HG03064 (cell line): ENCODE data around the gene CFAP65.

Experiments
- ATAC-seq: cut with Tn5 transposase; IDR thresholded peaks from one replicate; pipeline ENCODE4 v1.9.1; 2021; ENCODE audit warnings: low read depth; ENCODE audit not compliant: unreplicated experiment

CFAP65 gene

DNA sequence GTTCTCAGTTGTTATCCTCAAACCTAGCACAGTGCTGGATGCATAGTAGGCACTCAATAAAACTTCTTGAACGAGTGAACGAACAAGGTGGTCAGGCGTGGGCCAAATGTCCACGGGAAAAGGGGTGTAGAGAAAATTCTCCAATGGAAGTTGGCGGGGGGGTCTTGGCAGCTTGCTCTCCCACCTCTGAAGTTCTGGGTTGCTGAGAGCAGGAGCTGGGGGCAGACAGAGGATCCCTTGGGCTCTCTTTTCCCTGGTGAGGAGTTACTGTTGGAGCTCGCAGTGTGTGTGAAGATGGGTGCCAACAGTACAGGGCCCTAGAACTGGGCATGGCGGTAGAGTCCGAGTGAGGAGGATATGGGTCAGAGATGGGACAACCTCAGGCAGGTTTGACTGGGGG lies 45.8 kb downstream of the CFAP65 start:
- no peak for ATAC-seq

DNA sequence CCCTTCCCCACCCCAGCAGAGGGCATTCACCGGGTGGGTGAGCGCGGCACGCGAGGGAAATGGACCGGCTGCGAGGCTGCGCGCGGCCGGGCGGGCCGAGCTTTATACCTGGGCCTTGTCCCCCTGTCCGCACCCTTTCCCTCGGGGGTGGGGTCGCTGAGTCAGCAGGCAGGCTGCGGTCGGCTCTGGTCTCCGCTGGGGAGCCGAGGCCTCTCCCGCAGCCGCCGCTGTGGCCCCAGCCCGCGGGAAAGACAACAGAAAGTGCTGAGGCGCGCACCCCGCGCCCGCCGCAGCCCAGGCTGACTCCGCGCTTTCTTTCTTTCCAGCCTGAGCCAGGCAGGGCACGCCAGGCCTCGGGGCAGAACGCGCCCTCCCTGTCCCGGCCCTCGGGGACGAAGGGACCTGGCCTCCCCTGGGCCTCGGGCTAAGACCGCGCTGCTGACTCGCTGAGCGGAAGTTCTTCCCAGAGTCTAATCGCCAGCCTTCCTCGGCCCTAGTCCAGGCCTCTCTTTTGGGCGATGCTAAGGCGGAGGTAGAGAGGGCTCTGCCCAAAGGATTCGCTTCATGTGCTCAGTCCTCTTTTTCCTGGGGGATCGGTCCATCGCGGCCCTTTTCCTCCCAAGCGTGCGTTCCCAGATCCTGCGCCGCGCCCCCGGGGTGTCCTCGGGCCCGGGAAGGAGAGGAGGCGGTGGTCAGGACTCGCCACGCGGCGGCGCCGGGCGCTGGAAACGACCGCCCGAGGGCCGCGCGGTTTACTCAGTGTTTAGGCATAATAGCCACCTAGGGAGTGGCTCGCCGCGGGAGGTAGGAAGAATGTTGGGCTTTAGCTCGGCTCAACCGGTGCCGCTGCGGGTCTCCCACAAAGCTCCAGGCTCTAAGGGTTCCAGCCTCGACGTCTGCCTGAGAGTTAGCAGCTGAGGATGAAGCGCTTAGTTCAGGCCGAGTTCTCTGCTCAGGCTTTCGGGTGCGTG lies 47.7 kb downstream of the CFAP65 start, which contains the start of gene CRYBA2:
TSS of gene CRYBA2 (minus strand) at position 78 of the 971 bp plus-strand sequence. CDS start 246 bp downstream, outside the sequence.
- ATAC-seq = no peak

DNA sequence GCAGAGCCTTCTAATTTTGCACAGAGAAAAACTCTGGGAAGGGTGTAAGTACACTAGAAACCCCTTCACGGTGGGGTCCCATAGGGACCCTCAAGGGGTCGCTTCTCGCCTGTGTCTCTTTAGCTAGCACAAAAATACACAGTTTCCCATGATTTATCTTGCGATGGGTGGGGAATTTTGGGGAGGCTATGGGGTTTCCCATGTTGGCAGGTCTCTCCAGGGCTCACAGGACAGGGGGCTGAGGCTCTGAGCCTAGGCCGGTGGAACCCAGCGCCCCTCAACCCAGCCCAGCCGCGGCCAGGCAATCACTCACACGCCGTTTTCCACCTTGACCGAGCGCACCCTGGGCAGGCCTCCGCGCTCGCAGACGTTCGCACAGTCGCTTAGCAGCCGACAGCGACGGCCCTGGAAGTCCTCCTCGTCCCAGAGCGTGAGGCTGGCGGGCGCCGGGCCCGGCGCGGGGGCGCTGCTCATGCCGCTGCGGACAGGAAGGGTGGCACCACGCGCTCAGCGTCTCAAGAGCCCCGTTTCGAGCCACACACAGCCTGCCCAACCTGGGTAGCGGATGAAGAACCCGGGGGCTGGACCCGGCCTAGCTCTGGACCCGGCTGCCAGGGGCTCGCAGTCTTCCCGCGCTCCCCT lies 48.5 kb downstream of the CFAP65 start:
- ATAC-seq = no peak

DNA sequence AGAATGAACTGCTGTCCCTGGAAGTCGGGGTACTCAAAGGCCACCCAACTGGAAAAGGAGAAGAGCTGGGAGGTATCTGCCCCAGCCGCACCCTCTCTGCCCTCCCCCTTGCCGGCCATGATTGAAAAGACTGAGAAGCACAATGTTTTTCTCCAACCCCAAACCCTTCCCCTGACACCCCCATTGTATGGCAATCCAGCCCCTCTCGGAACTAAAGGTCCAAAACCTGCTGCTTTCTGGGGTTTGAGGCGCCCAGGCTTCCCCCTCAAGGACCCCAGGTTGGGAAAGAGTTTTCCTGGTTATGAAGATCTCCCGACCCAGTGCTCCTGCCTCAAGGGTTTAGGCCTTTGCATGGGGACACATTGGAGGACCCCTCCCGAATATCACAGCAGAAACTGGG lies 49.1 kb downstream of the CFAP65 start:
- no peak for ATAC-seq

DNA sequence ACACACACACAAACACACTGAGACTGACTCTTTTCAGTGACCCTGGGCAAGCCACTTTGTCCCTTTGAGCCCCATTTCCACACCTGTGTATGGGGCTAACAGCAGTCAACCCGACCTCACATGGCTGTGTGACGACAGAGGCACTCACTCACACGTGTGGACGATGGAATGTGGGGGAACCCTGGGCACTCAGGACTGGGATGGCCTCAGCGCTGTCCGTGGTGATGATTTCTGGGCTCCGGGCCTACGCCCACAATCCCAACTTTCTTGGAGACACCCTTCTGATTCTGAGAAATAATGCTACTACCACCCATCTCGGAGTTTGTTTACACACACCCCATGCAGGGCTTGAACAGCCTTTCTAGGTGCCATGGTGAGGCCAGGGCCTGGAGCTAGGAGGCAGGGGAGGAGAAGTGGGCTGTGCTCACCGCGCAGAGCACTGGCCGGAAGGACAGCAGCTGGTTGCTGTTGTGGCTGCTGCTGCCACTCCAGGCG lies 49.6 kb downstream of the CFAP65 start:
- no peak for ATAC-seq

DNA sequence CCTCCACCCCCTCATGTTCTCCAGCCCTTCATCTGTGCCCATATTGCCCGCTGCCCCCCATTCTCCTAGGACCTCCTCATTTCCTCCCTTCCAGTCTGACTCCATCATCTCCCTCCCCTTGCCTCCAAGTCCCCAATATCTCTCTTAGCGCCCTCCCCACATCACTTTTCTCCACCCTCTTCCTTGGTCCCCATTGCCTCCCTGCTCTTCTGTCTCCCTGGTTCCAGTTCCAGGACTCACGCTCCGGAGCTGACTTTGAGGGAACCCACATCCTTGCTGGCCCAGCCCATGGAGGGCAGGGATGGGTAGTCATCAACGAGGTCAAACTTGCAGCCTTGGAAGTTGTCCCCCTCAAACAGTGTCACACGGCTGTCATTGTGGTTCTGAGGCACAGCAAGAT lies 50.7 kb downstream of the CFAP65 start:
- no peak for ATAC-seq

DNA sequence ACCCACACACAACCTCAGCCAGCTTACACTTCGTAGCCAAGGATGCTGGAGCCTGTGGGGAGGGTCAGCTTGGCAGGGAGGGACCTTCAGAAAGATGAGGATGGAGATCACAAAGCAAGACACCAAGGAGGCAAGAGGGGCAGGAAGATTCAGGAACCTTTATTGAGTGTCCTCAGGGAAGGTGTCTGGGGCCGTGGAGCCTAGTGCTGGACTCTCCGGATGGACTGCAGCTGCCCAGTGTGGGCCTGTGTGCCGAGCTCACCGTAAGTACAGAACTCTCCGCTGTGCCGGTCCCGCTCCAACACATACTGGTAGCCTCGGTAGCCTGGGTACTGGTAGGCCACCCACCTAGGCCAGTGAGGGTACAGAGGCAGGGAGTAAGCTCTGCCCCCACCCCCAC lies 51.3 kb downstream of the CFAP65 start:
- ATAC-seq = no peak

DNA sequence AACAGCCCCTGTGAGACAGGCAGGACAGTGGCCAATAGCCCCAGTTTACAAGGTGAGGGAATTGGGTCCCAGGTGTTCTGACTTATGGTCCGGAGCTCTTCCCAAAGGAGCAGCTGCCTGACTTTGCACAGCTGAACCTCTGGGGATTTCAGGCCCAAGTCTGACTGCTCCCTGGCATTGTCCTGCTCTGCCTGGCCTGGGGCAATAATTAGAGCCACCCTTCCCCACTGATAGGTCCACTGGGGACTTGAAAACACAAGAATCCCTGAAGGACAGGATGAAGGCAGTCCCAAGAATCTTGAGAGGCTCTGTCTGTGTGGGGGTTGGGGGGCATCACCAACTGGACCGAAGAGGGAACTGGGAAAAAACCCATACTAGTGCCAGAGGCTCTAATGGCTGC lies 52.7 kb downstream of the CFAP65 start:
- ATAC-seq = no peak

DNA sequence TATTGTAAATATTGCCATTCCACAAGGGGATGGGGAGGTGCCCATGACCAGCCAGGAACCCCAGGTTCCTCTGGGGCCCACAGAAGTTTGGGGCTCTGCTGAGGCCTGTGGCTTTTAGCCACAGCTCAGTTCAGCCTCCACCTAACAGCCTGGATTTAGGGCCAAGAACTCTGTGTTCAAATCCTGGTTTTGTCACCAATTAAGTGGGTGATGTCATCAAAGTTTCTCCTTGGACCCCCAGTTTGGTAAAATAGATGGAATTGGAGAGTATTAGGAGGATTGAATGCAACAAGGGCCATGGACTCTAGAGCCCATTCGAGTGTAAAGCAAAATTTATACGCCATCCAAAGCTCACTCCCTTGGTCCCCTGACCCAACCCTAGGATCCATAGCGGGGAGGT lies 53.2 kb downstream of the CFAP65 start:
- no peak for ATAC-seq

DNA sequence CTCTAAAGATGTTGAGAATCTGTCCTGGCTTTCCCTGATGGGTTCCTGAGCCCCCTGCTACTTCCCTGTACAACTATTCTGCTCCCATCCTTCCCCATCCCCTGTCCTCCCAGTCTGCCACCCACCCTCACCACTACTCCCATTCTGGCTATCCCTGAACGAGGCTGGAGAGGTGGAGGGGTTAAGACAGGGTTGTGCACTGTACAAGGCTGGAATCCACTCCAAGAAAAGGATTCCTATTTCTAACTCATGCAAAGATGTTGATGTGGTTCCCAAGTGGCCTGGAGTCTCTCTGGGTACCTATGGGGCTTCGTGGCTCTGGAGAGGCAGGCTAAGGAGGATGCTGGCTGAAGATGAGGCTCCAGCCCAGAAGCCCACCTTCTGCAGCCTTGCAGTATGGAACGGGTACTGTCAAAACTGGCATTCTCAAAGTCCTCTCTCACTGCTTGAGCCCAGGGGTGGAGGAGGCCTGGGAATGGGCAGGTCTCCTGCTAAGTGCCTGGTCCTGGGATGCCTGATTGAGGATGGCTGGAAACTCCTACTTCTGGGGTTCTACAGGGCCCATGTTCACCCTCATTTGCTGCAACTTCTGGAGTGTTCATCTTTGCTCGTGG lies 55.1 kb downstream of the CFAP65 start:
- no peak for ATAC-seq

DNA sequence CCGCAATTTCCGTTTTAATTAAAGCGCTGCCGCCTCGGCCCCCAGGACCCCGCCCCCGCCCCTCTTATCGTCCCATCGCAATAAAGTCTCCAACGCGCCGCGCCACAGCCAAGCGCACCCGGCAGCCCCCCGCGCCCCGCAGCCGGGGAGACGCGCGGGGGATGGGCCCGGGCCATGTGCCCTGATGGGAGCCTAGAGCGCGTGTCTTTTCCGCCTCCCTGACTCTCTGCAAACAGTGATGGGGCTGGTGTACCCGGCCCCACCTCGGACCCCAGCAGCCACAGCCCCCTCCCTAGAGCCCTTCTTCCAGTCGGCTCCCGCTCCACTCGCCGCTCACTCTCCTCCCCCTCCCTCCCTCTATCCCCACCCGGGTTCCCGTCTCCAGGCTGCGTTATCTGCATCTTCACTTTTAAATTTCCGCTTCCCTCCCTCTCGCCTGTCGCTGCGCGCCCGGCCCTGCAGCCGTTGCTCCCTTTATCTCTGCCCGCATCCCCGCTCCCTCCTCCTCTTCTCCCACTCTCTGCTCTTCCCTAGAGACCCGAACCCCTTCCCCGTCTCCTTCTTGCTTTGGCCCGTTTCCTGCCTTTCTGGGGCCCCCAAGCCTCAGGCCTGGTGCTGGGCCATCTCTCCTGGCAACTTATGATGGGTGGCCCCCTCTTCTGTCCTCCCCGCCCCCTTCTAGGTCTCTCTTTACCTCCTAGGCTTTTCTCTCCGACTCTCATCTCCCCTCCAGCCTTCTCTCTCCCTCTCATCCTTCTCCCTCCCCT lies 55.8 kb downstream of the CFAP65 start:
- no peak for ATAC-seq

DNA sequence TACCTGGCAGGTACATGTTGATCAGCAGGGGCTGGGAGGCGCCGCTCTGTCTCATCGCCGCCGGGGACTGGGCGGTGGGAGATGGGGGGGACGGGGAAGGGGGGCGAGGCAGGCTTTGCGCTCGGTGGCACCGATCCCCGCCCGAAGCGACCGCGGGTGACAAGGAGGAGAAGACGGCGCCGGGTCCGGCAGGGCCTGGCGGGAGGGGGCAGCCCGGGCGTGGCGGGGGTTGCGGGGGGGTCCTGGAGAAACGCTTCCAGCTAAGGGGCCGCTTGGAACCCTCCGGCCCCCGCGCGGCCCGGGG lies 56.3 kb downstream of the CFAP65 start, which contains the start of gene FEV:
TSS of gene FEV (minus strand) at position 164 of the 304 bp plus-strand sequence. CDS start at position 55, 109 bp downstream.
- no peak for ATAC-seq

DNA sequence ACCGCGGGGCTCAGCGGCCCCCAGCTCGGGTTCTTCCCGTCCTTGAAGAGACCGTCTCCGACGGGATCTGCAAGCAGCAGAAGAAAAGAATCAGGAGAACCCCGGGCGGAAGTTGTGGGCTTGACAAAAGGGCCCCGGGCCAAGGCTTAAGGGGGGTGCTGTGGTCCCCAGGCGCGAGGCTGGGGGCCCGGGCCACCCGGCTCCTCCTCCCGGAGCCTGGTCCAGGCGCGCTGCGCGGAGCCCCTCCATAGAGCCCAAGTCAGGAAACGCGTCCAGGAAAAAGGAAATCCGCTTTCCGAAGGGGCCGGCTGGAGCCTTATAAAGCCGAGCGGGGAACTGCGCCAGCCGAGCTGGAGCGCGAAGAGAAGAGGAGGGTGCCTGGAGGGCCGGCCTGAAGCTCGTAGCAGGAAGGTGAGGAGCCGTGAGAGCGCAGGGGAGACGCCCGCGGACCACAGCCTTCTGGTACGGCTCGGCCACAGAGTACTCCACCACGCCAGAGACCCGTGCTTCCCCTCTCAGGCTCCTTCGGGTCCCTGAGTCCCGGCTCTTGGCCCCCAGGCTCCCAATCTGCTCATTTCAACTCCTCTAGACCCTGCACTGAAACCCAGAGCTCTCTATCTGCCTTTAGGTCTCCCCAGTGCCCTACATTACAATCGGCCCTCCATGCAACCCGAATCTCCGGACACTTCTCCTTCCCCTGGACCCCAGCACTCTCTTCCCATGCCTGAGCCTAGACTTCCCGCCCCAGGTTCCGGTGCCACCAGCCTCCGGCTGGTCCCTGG lies 56.9 kb downstream of the CFAP65 start:
- no peak for ATAC-seq

DNA sequence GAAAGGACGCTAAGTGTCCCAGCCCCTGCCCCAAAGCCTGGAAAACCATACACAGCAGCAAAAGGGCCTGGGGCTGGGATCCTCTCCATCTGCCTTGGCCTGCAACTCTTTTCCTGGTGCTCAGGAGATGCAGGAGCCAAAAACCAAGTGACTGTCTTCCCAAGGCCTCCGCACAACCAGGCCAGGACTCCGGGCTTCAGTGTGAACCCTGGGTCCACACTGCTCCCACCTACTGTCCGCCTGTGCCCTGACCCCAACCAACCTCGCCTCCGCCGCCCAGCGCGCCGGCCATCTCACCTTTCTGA lies 57.4 kb downstream of the CFAP65 start:
- no peak for ATAC-seq

DNA sequence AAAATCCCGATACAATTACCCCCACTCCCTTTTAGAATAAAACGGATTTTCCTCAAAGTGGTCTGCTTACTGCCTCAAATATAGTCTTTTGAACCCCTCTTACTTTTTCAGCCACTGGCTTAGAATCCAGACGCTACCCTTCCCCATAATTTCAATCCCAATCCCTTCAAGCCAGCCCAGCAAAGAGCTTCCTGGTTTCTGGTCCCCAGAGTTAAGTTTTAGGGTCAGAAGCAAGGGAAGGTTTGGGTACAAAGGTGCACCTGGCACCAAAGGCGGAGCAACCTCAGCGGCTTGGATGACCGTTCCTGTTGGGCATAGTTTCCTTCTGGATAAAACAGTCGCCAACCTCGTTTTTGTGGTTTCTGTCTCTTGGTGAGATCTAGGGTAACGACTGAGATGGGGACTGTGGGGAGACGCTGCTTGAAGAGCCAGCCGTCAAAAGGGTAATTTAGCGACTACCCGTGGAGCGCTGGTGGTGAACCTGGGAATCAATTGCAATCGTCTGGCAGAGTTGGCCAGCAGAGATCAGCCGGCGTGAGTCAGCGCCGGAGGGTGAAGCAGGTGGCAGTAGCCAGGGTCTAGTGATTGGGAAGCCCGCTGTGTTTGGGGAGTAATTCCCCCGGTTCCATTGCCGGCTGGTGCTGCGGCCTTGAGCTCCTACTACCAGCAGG lies 57.9 kb downstream of the CFAP65 start:
- ATAC-seq = no peak

DNA sequence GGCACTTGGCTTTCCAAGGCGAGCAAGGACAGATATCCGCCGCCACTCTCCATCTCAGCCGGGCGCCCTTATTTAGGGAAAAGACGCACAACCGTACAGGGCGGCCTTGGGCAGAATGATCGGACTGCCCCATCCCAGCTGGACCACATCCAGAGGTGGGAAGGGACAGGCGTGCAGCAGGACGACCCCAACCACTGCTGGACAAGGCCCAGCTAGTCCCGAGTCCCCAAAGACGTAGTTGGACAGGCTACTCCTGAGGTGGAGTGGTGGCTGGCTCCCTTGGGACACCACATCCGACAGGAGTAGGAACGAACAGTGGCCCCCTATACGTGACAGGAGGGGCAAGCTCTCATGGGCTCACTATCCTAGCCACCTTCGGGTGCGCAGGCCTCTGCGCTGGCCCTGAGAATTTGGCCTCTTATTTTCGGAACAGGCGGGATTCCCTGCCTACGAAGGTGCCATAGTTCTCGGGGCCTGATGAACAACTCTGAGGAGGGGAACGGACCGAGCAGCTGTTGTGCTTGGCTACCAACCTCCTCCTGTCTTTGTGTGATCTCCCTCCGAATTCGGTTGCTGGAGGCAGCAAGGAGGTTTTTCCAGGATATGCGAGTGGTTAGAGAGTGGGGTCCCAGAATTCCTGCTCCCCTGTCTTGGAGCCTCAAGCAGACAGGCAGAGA lies 58.6 kb downstream of the CFAP65 start:
- no peak for ATAC-seq

DNA sequence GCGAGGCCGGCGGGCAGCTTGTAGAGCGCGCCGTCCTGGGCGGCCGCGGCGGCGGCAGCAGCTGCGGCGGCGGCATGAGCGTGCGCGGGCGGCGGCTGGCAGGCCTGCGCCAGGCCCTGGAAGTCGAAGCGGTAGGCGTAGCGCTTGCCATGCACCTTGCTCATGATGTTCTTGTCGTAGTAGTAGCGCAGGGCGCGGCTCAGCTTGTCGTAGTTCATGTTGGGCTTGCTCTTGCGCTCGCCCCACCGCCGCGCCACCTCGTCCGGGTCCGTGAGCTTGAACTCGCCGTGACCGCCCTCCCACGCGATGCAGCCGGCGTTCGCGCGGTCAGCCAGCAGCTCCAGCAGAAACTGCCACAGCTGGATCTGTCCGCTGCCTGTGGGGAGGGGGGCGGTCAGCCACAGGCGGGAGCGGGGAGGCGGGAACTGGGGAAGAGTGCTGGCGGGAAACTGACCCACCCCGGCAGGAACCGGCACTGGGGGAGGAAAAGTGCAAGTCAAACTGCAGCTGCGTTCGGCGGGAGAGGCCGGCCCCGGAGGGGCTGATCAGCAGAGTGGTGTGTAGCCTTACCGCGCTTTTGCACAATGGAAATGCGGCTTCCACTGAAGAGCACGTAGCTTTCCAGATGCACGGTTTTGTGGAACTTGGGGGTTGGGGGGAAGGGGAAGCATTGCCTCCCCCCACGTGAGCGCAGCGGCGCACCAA lies 59.3 kb downstream of the CFAP65 start:
- no peak for ATAC-seq

DNA sequence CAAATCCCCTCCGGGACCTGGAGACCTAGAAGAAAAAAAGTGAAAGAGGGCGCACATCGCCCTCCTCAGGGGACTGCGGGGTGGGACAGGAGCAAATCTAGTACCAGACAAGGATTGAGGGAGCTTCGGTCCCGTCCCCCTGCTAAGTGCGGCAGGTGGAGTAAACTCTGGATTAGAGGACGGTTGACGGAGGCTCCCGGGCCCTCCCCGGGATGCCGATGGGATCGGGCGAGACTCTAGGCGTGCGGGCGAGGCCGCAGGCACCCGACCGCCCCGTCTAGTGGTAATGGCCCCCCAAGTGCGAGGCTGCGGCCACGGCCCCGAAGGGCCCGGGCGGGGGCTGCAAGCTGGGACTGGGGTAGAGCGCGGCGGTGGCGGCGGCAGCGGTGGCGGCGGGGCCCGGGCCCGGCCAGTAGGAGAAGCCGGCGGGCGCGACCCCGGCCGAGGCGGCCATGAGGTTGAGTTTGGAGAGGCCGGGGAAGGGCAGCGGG lies 59.9 kb downstream of the CFAP65 start:
- ATAC-seq = no peak
